Activated naive CD4-positive, alpha-beta T cell treated with anti-CD3 and anti-CD28 coated beads, Interleukin-2, amount 50 U/mL, for 16 hours (primary cell): ENCODE measurements around the gene PKP2.

Experiments used
- DNase-seq: peaks from one replicate; pipeline ENCODE4 v3.0.0-alpha.2; 2020

PKP2 gene

GRCh38 chr12:32860192-32860591 lies 36.4 kb downstream of the PKP2 start:
- DNase-seq: no peak

GRCh38 chr12:32859389-32859788 lies 37.2 kb downstream of the PKP2 start:
- no peak for DNase-seq

GRCh38 chr12:32854716-32855115 lies 41.9 kb downstream of the PKP2 start:
- DNase-seq: no peak

DNA sequence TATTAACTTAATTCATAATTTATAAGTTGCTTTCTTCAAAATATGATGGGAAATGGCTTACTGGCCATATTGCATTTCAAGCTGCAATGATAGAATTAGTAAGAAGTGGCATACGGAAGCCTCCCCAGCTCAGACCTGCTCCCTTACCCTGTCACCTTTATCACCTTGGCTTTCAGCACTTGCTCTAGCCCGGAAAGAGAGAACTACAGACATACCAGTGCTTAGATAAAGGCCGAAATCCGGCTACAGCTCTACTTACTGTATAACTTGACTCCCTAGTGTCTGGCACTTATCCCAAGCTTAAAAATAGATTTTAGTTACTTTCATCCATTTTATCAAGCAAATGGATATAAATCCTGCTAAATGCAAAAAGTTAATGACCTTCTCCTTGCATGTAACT lies 42.5 kb downstream of the PKP2 start:
- no peak for DNase-seq

- no peak for DNase-seq
Measured at GRCh38 chr12:32847287-32847686, 49.3 kb downstream of the PKP2 start.

GRCh38 chr12:32846053-32846452 lies 50.5 kb downstream of the PKP2 start:
- no peak for DNase-seq

DNA sequence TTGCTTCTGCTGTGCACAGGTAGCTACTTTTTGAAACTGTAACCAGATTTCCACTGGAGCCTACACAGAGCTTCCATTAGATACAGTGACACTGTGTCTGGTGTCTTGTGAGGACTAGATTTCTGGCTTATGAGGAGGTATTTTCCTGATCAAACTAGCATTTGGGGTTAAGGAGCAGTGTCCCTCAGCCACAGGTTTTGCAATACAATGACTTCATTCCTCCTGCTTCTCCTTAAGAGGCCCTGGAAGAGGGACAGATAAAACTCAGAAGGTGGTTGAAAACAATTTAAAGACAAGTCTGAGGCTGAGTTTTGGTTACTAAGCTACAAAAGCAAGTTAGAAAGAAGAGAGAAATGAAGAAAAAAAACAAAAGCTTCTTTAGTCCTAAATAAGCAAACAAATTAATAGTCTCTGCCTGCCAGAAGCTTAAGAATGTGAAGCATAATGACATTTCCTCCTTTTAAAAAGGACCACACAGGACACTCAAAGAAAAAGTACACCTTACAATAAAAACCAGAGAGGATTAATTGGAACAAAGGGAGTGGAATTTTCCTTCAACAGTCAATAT lies 53.0 kb downstream of the PKP2 start:
- DNase-seq: no peak

DNA sequence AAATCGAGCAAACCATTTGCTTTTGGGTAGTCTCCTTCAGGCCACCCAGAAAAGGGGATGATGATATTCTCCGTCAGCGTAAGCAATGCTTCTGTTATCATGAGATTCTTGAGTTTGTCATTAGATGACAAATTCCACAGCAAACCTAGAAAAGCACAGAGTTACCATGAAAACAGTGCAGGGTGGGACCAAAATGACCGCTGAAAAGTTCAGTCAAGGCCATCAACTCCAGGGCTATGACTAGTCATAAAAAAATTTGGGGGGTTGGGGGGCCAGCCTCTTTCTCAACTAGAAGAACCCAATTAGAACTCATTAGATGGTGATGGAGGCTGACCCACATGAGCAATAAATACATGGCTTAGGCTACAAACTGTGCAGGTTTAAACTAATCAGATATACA lies 55.5 kb downstream of the PKP2 start:
- DNase-seq: no peak

GRCh38 chr12:32839828-32840227 lies 56.7 kb downstream of the PKP2 start:
- DNase-seq: no peak

- DNase-seq: no peak
Measured at GRCh38 chr12:32837974-32838373, 58.6 kb downstream of the PKP2 start.

DNA sequence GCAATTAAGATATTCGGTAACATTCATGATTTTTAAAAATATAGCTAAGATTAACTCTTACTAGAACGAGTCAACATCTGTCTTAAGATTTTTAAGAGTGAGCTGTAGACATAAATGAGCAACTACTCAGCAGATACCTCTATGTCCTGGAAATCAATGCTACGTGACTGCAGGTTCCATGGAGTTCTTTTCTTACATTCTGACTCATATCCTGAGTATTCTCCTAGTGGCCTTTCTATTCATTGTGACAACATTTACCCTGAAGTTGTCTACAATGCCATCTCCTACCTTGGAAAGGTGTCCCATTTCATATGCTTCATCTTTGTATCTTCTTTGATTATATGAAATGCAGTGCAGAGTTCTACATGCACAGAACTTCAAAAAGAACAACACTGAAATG lies 59.9 kb downstream of the PKP2 start:
- DNase-seq: no peak

- no peak for DNase-seq
Measured at GRCh38 chr12:32834122-32834521, 62.5 kb downstream of the PKP2 start.

GRCh38 chr12:32828552-32828951 lies 68.0 kb downstream of the PKP2 start:
- DNase-seq: no peak

- no peak for DNase-seq
Measured at GRCh38 chr12:32828120-32828519, 68.5 kb downstream of the PKP2 start.

- DNase-seq: no peak
Measured at GRCh38 chr12:32826807-32827412, 69.7 kb downstream of the PKP2 start.

GRCh38 chr12:32824596-32824995 lies 72.0 kb downstream of the PKP2 start:
- DNase-seq: no peak

DNA sequence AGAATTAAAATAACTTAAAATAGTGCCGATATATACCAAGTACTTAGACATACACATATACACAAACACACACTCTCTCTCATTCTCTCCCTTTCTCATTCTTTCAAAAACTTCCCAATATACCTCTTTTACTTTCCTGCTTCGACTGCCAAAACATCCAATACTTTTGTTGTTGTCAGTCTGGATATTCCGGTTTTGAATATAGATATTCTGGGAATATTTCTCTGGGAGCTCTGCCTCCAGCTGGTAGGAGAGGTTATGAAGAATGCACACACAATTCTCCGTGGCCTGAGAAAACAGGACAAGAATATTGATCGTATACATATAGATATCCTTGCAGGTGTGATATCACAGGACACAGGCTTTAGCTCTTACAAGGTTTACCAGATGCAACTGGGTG lies 74.2 kb downstream of the PKP2 start:
- no peak for DNase-seq

GRCh38 chr12:32821710-32822109 lies 74.9 kb downstream of the PKP2 start:
- DNase-seq: no peak

GRCh38 chr12:32821293-32821692 lies 75.3 kb downstream of the PKP2 start:
- DNase-seq: no peak

GRCh38 chr12:32820376-32820931 lies 76.1 kb downstream of the PKP2 start:
- no peak for DNase-seq

GRCh38 chr12:32819424-32819823 lies 77.2 kb downstream of the PKP2 start:
- no peak for DNase-seq

- DNase-seq: no peak
Measured at GRCh38 chr12:32811686-32812392, 84.7 kb downstream of the PKP2 start.

DNA sequence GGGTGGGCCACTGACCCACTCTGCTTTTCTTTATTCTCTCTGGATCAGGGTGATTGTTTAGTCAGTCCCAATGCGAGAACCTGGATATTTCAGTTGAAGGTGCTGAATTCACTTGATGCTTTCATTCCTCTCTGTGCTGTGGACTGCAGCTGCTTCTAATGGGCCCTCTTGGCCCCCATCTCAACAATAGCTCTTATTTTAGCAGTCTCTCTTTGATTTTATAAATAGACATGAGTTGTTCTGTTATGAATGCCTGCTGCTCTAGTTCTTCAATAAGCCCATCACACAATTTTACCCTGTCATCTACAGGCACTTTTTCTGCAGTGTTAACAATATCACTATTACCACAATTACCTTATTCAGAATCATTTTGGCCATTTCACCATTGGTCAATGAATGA lies 86.7 kb downstream of the PKP2 start:
- no peak for DNase-seq

- no peak for DNase-seq
Measured at GRCh38 chr12:32809196-32809595, 87.4 kb downstream of the PKP2 start.
